ENCODE data around the gene MPP2.

Gene MPP2

DNA sequence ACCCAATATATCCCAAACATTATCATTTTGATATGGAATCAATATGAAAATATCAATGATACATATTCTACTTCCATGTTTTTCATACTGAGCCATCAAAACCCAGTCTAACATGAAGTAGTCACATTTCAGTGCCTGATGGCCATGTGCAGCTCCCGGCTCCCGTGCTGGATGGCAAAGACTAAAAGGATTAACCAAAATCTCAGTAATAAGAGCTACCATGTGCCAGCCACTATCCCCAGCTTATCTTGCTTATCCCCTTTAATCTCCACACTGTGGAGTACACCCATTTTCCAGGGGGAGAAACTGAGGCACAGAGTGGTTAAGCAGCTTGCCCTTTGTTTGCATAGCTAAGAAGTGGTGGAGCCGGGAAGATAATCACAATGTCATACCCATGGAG lies 51.2 kb downstream of the MPP2 start:
- Mint-ChIP-seq H3K4me3 (no peak overlapping the region), H3K27me3 (ENCODE audit: low read depth, poor library complexity) (peaks cover 39% of the 10 kb centered on the region), H3K9me3 (no peaks in the 10 kb centered on the region), H3K36me3 (ENCODE audit: low read depth) (no peaks in the 10 kb centered on the region), H3K27ac (no peak overlapping the region), H3K4me1 (peaks cover 50% of the 10 kb centered on the region)
- DNase-seq, result no peak
- TF ChIP-seq, protein P1, sequence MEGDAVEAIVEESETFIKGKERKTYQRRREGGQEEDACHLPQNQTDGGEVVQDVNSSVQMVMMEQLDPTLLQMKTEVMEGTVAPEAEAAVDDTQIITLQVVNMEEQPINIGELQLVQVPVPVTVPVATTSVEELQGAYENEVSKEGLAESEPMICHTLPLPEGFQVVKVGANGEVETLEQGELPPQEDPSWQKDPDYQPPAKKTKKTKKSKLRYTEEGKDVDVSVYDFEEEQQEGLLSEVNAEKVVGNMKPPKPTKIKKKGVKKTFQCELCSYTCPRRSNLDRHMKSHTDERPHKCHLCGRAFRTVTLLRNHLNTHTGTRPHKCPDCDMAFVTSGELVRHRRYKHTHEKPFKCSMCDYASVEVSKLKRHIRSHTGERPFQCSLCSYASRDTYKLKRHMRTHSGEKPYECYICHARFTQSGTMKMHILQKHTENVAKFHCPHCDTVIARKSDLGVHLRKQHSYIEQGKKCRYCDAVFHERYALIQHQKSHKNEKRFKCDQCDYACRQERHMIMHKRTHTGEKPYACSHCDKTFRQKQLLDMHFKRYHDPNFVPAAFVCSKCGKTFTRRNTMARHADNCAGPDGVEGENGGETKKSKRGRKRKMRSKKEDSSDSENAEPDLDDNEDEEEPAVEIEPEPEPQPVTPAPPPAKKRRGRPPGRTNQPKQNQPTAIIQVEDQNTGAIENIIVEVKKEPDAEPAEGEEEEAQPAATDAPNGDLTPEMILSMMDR (IDR thresholded peaks at IDR 0.05), result no peak

DNA sequence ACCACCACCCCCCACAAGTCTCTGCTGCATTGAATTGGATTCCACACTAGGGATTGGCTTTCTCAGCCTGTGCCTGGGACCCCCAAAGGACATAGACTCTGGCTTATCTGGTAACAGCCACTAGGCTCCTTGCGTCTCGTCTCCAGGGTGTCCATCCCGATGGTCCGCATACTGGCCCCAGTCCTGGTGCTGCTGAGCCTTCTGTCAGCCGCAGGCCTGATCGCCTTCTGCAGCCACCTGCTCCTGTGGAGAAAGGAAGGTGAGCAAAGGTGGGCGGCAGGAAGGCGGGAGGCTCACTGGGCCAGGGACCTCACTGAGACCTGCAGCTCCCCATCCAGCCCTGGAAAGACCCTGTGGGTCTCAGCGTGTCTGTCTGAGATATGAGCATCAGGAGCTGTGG lies 52.3 kb downstream of the MPP2 start:
- Mint-ChIP-seq H3K27me3 (ENCODE audit: low read depth, poor library complexity) (peaks cover 40% of the 10 kb centered on the region), H3K27ac (no peak overlapping the region), H3K9me3 (no peaks in the 10 kb centered on the region), H3K36me3 (ENCODE audit: low read depth) (no peaks in the 10 kb centered on the region), H3K4me1 (peaks cover 42% of the 10 kb centered on the region), H3K4me3 (no peak overlapping the region)
- TF ChIP-seq, protein P1 (IDR thresholded peaks at IDR 0.05), result no peak
- no peak for DNase-seq

DNA sequence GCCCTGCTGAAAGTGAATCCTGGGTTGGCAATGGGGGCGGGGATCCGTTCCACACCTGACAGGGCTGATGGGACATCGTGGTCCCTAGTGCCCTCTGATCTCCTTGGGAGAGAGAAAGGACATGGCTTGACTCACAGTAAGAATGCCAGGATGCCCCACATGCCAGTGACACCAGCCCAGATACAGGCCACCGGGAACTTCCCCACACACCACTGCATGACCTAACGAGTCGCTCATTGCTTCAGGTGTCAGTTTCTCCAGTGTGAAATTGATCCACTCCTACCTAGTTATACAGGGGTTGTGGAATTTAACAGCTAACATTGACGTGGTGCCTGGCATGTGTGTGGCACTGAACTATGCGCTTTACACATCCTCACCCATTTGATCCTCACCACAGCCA lies 52.8 kb downstream of the MPP2 start:
- H3K27me3 Mint-ChIP-seq (ENCODE audit: low read depth, poor library complexity), result peaks cover 46% of the 10 kb centered on the region
- H3K9me3 Mint-ChIP-seq, result no peaks in the 10 kb centered on the region
- no peak for DNase-seq
- H3K27ac Mint-ChIP-seq, result no peak overlapping the region
- H3K4me1 Mint-ChIP-seq, result peaks cover 39% of the 10 kb centered on the region
- TF ChIP-seq, protein P1 (IDR thresholded peaks at IDR 0.05), result no peak
- no peak overlapping the region for H3K4me3 Mint-ChIP-seq
- H3K36me3 Mint-ChIP-seq (ENCODE audit: low read depth), result no peaks in the 10 kb centered on the region

GRCh38 chr17:43853546-43853945 lies 53.8 kb downstream of the MPP2 start:
- peaks cover 53% of the 10 kb centered on the region for H3K27me3 Mint-ChIP-seq (ENCODE audit: low read depth, poor library complexity)
- H3K9me3 Mint-ChIP-seq, result no peaks in the 10 kb centered on the region
- no peak overlapping the region for H3K27ac Mint-ChIP-seq
- peaks cover 37% of the 10 kb centered on the region for H3K4me1 Mint-ChIP-seq
- DNase-seq, result no peak
- no peak overlapping the region for H3K4me3 Mint-ChIP-seq
- no peaks in the 10 kb centered on the region for H3K36me3 Mint-ChIP-seq (ENCODE audit: low read depth)
- TF ChIP-seq, protein P1 (IDR thresholded peaks at IDR 0.05), result no peak

GRCh38 chr17:43852571-43852970 lies 54.8 kb downstream of the MPP2 start:
- Mint-ChIP-seq H3K27ac (no peak overlapping the region), H3K27me3 (ENCODE audit: low read depth, poor library complexity) (peaks cover 56% of the 10 kb centered on the region)

GRCh38 chr17:43849116-43849515 lies 58.2 kb downstream of the MPP2 start:
- TF ChIP-seq, protein P1 (IDR thresholded peaks at IDR 0.05), result no peak
- H3K4me1 Mint-ChIP-seq, result peaks cover 48% of the 10 kb centered on the region
- H3K27me3 Mint-ChIP-seq (ENCODE audit: low read depth, poor library complexity), result peaks cover 59% of the 10 kb centered on the region
- DNase-seq, result no peak
- no peaks in the 10 kb centered on the region for H3K36me3 Mint-ChIP-seq (ENCODE audit: low read depth)
- no peak overlapping the region for H3K27ac Mint-ChIP-seq
- no peak overlapping the region for H3K4me3 Mint-ChIP-seq
- no peaks in the 10 kb centered on the region for H3K9me3 Mint-ChIP-seq

More at GRCh38 chr17:43852571-43852970, 54.8 kb downstream of the MPP2 start:
- peaks cover 35% of the 10 kb centered on the region for H3K4me1 Mint-ChIP-seq
- H3K9me3 Mint-ChIP-seq, result no peaks in the 10 kb centered on the region
- H3K4me3 Mint-ChIP-seq, result no peak overlapping the region
- H3K36me3 Mint-ChIP-seq (ENCODE audit: low read depth), result no peaks in the 10 kb centered on the region
- TF ChIP-seq, protein P1 (IDR thresholded peaks at IDR 0.05), result no peak
- DNase-seq, result no peak

Data from nephron progenitor cell (in vitro differentiated cells).